Measurements from ENCODE around the gene TMEM259. TPM values are rescaled to one million over a fixed set of nuclear protein-coding genes. Genes with fewer than 3 reads are reported as not detected.

TMEM259 gene
- total RNA-seq, 2 donors from 2014 or later: 142 to 306 TPM

GRCh38 chr19:1042689-1043511 lies 22.0 kb upstream of the TMEM259 start:
- ATAC-seq: no peak
- Histone ChIP-seq H3K27me3 (no peaks in the 10 kb centered on the region), H3K9me3 (no peaks in the 10 kb centered on the region), H3K27ac (no peak overlapping the region), H3K4me1 (peaks cover 30% of the 10 kb centered on the region), H3K4me3 (no peak overlapping the region), H3K36me3 (replicated peaks in 1 of 2; ENCODE audit: insufficient read depth in 1 of 2, low read depth in 2 of 2) (no peaks in the 10 kb centered on the region)
- WGBS, 2 donors: 76 to 80% methylated on average over 18 to 23 of the region's 23 CpGs
- intact Hi-C loops (cut with DNase I): no loop called here
- TF ChIP-seq CTCF (IDR thresholded peaks at IDR 0.05) (no peak), POLR2A (IDR thresholded peaks at IDR 0.05) (no peak)
- no peak for DNase-seq

GRCh38 chr19:1041835-1042685 lies 21.1 kb upstream of the TMEM259 start:
- 40 to 67% methylated on average over 2 to 28 of the region's 43 CpGs for WGBS, 2 donors
- peak; percentile 28 for ATAC-seq
- Histone ChIP-seq H3K36me3 (replicated peaks in 1 of 2; ENCODE audit: insufficient read depth in 1 of 2, low read depth in 2 of 2) (no peaks in the 10 kb centered on the region), H3K4me3 (no peak overlapping the region), H3K9me3 (no peaks in the 10 kb centered on the region), H3K27me3 (no peaks in the 10 kb centered on the region), H3K4me1 (peaks cover 30% of the 10 kb centered on the region), H3K27ac (peak overlapping the region in 2 of 4 donors; percentile 60 to 78)
- peak; percentile 86 to 99 (median 93) for DNase-seq
- intact Hi-C loops (cut with DNase I): no loop called here
- TF ChIP-seq CTCF (IDR thresholded peaks at IDR 0.05) (no peak), POLR2A (IDR thresholded peaks at IDR 0.05) (peak in 1 of 3 donors; percentile 4)

- Histone ChIP-seq H3K9me3 (no peaks in the 10 kb centered on the region), H3K27me3 (no peaks in the 10 kb centered on the region), H3K4me1 (peaks cover 30% of the 10 kb centered on the region), H3K27ac (peak overlapping the region in 3 of 4 donors; percentile 60 to 78 (median 71)), H3K4me3 (no peak overlapping the region), H3K36me3 (replicated peaks in 1 of 2; ENCODE audit: insufficient read depth in 1 of 2, low read depth in 2 of 2) (no peaks in the 10 kb centered on the region)
- no peak for TF ChIP-seq CTCF (IDR thresholded peaks at IDR 0.05)
- peak in 1 of 3 donors; percentile 4 for TF ChIP-seq POLR2A (IDR thresholded peaks at IDR 0.05)
- no peak for DNase-seq
- WGBS, 2 donors: 17 to 20% methylated on average over 8 to 16 of the region's 26 CpGs
- intact Hi-C loops (cut with DNase I): no loop called here
- no peak for ATAC-seq
Measured at GRCh38 chr19:1041272-1041834, 20.4 kb upstream of the TMEM259 start.

- Histone ChIP-seq H3K27me3 (no peaks in the 10 kb centered on the region), H3K36me3 (replicated peaks in 1 of 2; ENCODE audit: insufficient read depth in 1 of 2, low read depth in 2 of 2) (no peaks in the 10 kb centered on the region), H3K4me1 (peaks cover 30% of the 10 kb centered on the region), H3K9me3 (no peaks in the 10 kb centered on the region), H3K4me3 (peak overlapping the region; percentile 6 to 24), H3K27ac (peak overlapping the region; percentile 45 to 78 (median 66))
- DNase-seq (peak; percentile 89 to 93 (median 91)), ATAC-seq (peak; percentile 73)
- TF ChIP-seq POLR2A (IDR thresholded peaks at IDR 0.05) (no peak), CTCF (IDR thresholded peaks at IDR 0.05) (no peak)
- 1 to 2% methylated on average over 17 to 27 of the region's 27 CpGs for WGBS, 2 donors
- intact Hi-C loops (cut with DNase I): no loop called here
Measured at GRCh38 chr19:1040476-1041271, 19.8 kb upstream of the TMEM259 start.

Measured in body of pancreas (tissue), 4 donors.